ENCODE results near the gene AP3B1.

AP3B1 gene

GRCh38 chr5:77995793-77996409 is 298.6 kb downstream of the AP3B1 start:
- no peak for DNase-seq

- no peak for DNase-seq
These were observed 299.6 kb downstream of the AP3B1 start for GRCh38 chr5:77994943-77995342.

- peak; percentile 66 for DNase-seq
These were observed 300.6 kb downstream of the AP3B1 start for GRCh38 chr5:77993855-77994318.

DNA sequence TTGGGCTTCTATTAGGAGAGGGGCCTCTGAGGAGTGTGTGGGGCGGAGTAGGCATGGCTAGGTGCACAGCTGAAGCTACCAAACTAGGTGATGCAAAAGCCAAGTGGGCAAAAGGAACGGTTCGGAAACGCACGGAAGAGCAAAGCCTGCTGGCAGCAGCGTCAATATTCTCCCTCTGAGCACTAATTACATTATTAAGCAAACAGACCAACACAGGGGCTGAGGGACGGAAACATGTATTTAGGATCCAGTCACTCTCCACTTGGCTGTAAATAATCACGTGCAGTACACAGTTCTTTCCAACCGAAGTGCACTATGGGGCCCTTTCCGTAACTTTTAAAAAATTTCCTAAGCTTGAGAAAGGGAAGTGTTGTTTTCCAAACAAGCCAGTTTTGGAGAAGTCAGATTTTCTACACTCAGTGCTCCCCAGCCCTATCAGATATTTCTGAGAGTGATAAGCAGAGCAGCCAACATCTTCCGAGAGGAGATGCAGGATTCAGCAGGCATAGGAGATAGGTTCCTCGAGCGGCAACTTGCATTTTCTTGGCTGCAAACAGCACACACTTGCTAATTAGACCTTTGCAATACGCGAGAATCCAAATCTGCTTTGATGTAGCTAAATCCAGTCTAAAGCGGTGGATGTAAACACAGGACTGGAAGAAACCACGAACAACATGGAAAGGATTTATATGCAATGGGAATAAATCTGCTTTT is 301.2 kb downstream of the AP3B1 start:
- no peak for DNase-seq

GRCh38 chr5:77991084-77991483 is 303.4 kb downstream of the AP3B1 start:
- no peak for DNase-seq

DNA sequence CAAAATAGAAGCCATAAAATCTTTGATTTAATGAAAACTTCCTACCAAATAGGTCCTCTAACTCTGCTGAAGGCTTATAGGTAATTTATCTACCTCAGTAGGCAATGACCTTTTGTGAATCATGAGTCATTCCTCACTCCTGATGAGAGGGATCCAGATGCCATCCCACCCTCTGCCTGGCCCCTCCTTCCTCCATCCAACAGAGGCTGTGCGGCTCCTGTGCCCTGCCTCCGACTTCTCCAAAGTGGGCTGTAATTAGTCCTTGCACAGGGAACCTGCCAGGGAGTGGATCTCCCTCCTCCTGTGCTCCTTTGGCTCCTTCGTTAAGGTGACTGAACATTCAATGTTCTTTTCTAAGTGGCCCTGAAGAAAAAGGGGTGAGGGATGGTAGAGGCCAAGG is 304.5 kb downstream of the AP3B1 start:
- DNase-seq: no peak

DNA sequence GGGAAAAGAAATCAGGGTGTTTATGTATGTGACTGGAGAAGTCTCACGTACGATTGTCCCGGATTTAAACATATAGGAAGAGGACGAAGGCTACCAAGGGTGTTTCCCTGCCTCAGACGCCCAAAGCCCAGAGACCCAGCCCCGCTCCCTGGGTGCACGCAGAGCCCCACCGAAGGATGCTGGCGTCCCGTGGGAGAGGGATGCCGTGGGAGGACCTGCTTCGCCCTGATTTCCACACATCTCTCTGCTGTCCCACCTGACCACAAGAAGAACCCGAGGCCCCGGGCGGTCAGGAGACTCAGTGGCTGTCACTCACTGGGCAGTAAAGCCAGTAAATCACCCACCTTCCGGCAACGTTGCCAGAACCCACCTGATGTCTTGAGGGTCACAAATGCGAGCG is 306.5 kb downstream of the AP3B1 start:
- no peak for DNase-seq

DNA sequence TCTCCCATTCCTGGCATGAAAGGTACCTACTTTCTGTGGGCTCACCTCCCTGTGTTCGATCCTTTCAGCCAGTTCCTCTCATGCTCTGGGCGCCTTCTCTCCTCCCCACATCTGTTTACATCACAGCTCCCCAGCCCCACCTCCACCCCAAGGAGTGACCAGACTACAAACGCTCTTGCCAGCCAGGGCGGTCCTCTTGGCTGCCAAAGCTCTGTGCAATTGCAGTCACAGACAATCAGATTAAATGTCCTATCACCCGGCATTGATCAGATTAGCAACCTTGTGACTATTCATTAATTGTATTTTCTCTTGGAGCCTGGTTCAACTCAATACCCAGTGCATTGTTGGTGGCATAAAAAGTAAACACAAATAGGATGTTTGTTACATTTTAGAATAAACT is 307.2 kb downstream of the AP3B1 start:
- DNase-seq: no peak

- DNase-seq: no peak
These were observed 308.2 kb downstream of the AP3B1 start for GRCh38 chr5:77986261-77986660.

DNA sequence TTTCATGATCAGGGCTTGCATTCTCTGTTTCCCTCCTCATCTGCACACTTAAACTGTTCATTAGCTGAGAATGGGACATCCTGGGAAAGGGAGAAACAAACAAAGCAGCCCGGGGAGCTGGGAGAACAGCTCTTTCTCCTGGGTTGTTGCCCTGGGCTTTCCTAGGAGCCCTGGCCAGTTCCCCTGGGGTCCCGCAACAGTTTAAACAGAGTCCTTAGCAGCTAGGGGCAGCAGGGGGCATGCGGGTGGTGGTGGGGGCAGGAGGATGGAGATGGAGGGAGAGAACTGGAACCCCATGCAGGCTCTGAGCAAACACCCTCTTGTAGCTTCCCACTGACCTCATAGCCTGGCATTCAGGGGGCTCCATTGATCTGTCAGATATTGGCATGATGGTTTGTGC is 309.3 kb downstream of the AP3B1 start:
- no peak for DNase-seq

DNA sequence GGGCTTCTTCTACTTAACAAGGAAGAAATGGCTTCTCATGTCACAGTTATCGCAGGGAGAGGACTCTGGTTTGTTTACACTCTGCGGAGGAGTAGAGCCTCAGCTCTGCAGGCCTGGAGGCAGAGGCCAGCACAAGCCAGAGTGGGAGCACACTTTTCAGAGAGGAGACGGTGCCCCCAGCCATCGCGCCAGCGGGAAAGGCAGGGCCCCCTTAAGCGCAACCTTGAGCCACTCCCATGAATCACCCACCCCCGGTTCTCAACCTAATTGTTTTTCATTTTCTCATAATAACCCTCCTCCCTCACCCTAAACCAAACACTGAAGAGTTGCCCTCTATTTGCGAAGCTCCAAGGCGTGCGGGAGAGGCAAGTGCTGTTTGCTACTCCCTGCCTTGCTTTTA is 309.9 kb downstream of the AP3B1 start:
- no peak for DNase-seq

- no peak for DNase-seq
These were observed 310.9 kb downstream of the AP3B1 start for GRCh38 chr5:77983482-77984199.

GRCh38 chr5:77981820-77982219 is 312.7 kb downstream of the AP3B1 start:
- DNase-seq: no peak

- no peak for DNase-seq
These were observed 319.9 kb downstream of the AP3B1 start for GRCh38 chr5:77974576-77974975.

DNA sequence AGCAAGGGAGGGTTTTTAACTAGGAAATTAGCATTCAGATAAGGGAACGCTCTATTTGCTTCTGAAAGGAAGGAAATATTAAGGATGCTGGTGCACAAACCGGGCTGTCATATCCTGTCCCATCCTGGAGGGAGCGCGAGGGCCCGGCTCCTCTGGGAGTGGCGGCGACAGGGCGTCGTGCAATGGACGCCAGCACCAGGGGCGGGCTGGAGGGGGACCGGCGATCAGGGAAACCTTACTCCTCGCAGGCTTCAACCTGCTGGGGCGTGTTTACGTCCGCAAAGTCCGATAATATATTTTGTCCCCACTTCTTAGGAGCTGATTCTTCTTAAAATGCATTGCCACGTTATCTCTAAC is 321.3 kb downstream of the AP3B1 start:
- no peak for DNase-seq

DNA sequence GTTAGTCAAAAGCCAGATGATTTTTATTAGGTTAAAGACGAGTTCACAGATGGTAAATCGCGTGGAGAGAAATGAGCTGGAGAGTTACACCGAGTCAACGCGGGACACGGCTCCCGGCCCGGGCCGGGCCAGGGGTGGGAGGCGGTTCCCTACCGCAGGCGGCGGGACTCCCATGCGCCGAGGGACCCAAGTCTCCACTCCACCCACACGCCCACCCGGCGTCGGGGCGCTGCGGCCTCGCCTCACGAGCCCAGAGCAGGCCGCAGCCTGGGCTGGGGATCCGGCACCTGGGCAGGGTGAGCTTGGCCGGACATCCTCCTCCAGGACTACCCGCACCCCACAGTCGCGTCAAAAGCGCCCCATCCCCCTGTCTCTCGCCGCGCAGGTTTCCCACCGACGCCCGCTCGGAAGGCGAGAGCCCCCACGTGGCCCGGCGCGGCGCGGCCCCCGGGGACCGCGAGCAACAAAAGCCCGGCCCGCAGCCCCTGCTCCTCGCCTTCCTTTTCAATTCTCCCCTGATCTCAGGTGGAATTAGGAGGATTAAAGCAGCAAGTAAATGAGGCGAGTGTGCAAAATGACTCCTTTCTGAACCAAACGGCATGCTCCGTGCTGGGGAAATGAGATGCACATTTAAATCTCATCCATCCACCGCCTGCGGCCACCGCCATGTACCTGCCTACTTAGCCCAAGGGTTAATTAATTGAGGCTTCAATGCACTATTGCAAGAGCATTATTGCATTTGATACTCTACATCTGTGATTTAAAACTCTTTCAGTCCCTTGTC is 321.8 kb downstream of the AP3B1 start:
- no peak for DNase-seq

DNA sequence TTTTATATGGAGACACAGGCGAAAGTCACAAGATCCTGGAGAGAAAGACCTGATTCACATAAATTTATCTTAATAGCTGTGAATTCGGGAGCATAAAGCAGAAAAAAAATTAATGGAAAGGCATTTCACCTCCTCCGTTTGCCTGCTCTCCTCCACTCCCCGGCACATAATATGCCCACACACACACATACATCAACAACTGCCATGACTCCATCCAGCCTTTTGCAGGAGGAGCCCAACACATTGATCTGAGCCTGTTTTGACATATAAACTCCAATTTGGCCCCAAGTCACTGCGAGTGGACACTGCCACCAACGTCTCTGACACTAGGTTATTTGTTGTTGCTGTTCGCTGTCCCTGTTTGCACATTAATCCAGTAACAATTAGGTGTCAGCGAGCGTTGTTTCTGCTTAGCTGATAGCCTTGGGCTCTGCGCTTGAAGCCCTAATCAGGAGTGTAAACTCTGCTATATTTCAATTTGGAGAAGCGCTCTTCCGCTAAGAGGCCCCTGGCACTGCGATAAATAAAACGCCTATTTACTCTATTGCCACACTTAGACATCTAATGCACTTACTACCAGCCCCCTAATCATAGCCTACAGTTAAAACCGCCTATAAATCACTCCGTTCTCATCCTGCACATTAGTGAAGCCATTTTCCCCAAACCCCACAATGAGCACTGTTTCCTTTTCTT is 322.6 kb downstream of the AP3B1 start:
- no peak for DNase-seq

DNA sequence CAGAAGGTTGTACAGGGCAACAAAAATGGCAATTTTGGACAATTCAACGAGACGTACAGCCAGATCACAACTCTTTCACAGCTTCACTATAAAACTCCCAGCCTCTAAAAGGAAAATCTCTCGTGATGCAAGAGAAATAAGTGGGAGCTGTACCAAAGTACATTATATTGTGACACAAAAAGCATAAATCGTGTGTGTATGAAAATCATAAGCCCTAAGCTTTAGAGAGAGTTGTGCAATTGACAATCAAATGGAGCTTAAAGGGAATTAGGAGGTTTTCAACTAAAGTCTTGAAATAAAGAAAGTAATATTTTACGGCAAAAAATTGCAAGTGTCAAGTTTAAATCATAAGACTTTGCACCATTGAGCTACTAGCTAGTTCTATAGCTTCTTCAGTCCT is 323.6 kb downstream of the AP3B1 start:
- no peak for DNase-seq

DNA sequence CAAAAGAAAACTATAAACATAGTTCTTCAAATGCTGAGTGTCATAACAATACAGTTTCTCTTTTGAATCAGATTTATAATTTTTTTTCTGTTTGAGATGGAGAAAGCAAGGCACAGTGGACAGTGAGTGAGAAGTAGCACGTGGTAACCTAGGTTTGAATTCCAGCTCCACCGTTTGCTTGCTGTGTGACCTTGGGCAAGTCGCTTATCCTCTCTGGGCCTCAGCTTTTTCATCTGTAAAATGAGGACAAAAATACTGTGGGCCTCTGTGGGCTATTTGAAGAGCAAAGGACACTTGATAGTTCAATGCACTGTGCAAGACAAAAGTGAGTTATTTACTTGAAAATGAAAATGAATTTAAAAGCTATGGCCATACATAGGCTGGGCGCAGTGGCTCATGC is 330.7 kb downstream of the AP3B1 start:
- no peak for DNase-seq

DNA sequence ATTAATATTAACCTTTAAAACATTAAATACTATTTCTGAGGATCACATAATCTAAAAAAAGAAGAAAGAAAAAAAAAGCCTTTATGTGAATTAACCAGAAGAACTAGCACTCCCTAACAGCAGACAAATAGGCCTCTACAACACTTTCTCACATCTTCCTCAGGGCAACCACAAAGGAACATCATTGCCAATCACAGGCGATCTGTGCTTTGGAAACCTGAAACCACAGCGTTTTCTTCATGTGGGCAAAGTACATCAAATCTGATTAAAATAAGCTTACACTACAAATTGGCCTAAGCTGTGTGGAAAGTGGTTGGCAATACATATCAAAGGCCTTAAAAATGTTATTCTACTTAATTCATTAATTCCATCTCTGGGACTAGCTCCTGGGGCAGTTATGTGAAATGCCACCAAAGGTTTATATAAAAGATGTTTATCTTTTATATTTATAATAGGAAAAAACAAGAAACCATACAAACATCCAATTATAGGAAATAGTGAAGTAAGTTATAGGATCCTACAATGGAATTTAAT is 333.6 kb downstream of the AP3B1 start:
- DNase-seq: no peak

DNA sequence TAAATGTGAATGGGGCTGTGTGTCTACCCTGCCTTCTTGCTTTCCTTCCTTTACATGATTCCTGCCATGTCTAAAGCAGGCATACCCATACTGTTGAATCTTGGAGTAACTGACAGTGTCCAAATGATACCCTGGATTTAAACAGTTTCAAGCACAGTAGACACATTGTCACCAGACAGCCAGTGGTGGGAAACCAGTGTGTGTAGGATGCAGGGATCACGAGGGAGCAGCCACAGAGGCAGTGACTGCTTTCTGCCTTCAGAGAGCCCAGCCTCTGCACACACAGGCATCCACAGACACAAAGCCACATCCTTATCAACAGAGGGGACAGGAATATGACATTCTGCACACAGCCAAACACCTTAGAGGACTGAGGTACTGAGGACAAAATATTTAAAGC is 334.2 kb downstream of the AP3B1 start:
- DNase-seq: no peak

GRCh38 chr5:77958642-77959330 is 335.7 kb downstream of the AP3B1 start:
- DNase-seq: no peak
